ENCODE data around the gene TENM4. TPM values are rescaled to one million over a fixed set of nuclear protein-coding genes. Genes with fewer than 3 reads are reported as not detected.

Gene TENM4
- total and polyA plus RNA-seq, 4 donors = 0.02 to 0.33 (median 0.14) TPM

GRCh38 chr11:78907636-78908035, 533.2 kb downstream of the TENM4 start:
- no peak overlapping the region for H3K4me3 ChIP-seq (ENCODE audit: low read depth in 1 of 3, low read length in 3 of 3)
- no peak for TF ChIP-seq SP1 (IDR thresholded peaks at IDR 0.05)
- peak; percentile 62 for TF ChIP-seq FOXA2 (IDR thresholded peaks at IDR 0.05)
- TF ChIP-seq NR2F2 (IDR thresholded peaks at IDR 0.05) = no peak
- TF ChIP-seq, protein P1, sequence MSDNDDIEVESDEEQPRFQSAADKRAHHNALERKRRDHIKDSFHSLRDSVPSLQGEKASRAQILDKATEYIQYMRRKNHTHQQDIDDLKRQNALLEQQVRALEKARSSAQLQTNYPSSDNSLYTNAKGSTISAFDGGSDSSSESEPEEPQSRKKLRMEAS (IDR thresholded peaks at IDR 0.05) = no peak
- peak in 1 of 2 donors; percentile 7 for TF ChIP-seq HNF4A (conservative IDR thresholded peaks at IDR 0.05)
- no peak for TF ChIP-seq TAF1 (conservative IDR thresholded peaks at IDR 0.05)
- no peak for TF ChIP-seq REST (IDR thresholded peaks at IDR 0.05)
- TF ChIP-seq EGR1 (IDR thresholded peaks at IDR 0.05; ENCODE audit: low read depth in 2 of 2) = no peak
- TF ChIP-seq, protein P2, sequence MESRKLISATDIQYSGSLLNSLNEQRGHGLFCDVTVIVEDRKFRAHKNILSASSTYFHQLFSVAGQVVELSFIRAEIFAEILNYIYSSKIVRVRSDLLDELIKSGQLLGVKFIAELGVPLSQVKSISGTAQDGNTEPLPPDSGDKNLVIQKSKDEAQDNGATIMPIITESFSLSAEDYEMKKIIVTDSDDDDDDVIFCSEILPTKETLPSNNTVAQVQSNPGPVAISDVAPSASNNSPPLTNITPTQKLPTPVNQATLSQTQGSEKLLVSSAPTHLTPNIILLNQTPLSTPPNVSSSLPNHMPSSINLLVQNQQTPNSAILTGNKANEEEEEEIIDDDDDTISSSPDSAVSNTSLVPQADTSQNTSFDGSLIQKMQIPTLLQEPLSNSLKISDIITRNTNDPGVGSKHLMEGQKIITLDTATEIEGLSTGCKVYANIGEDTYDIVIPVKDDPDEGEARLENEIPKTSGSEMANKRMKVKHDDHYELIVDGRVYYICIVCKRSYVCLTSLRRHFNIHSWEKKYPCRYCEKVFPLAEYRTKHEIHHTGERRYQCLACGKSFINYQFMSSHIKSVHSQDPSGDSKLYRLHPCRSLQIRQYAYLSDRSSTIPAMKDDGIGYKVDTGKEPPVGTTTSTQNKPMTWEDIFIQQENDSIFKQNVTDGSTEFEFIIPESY (IDR thresholded peaks at IDR 0.05) = no peak
- no peak for TF ChIP-seq HNF4G (IDR thresholded peaks at IDR 0.05)
- TF ChIP-seq JUND (IDR thresholded peaks at IDR 0.05) = peak in 1 of 2 donors; percentile 42
- WGBS = 31% methylated on average over 4 of the region's 4 CpGs
- peaks cover 0 to 4% (median 1%) of the 10 kb centered on the region in 4 donors for H3K4me1 ChIP-seq (ENCODE audit: control insufficient read depth in 4 of 4, insufficient read depth in 4 of 4, low read length in 3 of 4)
- H3K27ac ChIP-seq (ENCODE audit: low read depth in 1 of 2, low read length in 2 of 2) = no peak overlapping the region
- no peaks in the 10 kb centered on the region for H3K27me3 ChIP-seq (ENCODE audit: control insufficient read depth in 4 of 4, insufficient read depth in 4 of 4, low read length in 3 of 4)
- H3K36me3 ChIP-seq (ENCODE audit: control insufficient read depth in 4 of 4, insufficient read depth in 3 of 4, low read depth in 1 of 4, low read length in 3 of 4) = no peaks in the 10 kb centered on the region
- H3K9ac ChIP-seq (ENCODE audit: low read depth in 1 of 2, low read length in 2 of 2) = no peak overlapping the region
- no peak for DNase-seq (ENCODE audit: low spot score)
- peaks cover 0 to 2% (median 0%) of the 10 kb centered on the region in 4 donors for H3K9me3 ChIP-seq (ENCODE audit: control insufficient read depth in 4 of 4, low read length in 3 of 4)

DNA sequence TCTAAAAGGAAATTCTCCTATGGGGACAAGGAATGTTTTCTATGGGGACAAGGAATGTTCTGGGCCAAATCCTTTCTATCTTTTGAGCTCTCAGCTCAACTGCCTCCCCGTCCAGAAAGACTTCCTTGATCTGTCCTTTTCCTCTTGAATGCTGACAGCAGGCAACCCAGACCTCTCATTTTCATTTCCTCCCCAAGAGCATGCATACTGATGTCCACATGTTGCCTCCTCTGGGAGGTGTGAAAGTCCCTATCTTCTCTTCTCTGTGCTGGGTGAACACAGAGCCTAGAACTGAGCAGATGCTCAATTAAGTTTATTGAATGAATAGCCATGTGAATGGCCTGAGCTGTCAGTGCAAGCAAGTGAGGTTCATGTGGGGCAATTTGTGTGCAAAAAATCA, 534.3 kb downstream of the TENM4 start:
- no peak overlapping the region for H3K9ac ChIP-seq (ENCODE audit: low read depth in 1 of 2, low read length in 2 of 2)
- H3K36me3 ChIP-seq (ENCODE audit: control insufficient read depth in 4 of 4, insufficient read depth in 3 of 4, low read depth in 1 of 4, low read length in 3 of 4) = no peaks in the 10 kb centered on the region
- H3K9me3 ChIP-seq (ENCODE audit: control insufficient read depth in 4 of 4, low read length in 3 of 4) = peaks cover 0 to 2% (median 0%) of the 10 kb centered on the region in 4 donors
- no peaks in the 10 kb centered on the region for H3K27me3 ChIP-seq (ENCODE audit: control insufficient read depth in 4 of 4, insufficient read depth in 4 of 4, low read length in 3 of 4)
- WGBS = 74% methylated on average over 1 of the region's 1 CpG
- no peak overlapping the region for H3K4me3 ChIP-seq (ENCODE audit: low read depth in 1 of 3, low read length in 3 of 3)
- no peak for DNase-seq (ENCODE audit: low spot score)
- no peak overlapping the region for H3K27ac ChIP-seq (ENCODE audit: low read depth in 1 of 2, low read length in 2 of 2)
- no peak for TF ChIP-seq FOXA2 (IDR thresholded peaks at IDR 0.05)
- no peak for TF ChIP-seq FOXA1 (IDR thresholded peaks at IDR 0.05)
- TF ChIP-seq YY1 (IDR thresholded peaks at IDR 0.05) = no peak
- no peak for TF ChIP-seq REST (IDR thresholded peaks at IDR 0.05)
- no peak for TF ChIP-seq GABPA (IDR thresholded peaks at IDR 0.05 in 1 of 2, conservative IDR thresholded peaks at IDR 0.05 in 1 of 2)
- TF ChIP-seq HNF4A (conservative IDR thresholded peaks at IDR 0.05) = no peak
- TF ChIP-seq, protein P3, sequence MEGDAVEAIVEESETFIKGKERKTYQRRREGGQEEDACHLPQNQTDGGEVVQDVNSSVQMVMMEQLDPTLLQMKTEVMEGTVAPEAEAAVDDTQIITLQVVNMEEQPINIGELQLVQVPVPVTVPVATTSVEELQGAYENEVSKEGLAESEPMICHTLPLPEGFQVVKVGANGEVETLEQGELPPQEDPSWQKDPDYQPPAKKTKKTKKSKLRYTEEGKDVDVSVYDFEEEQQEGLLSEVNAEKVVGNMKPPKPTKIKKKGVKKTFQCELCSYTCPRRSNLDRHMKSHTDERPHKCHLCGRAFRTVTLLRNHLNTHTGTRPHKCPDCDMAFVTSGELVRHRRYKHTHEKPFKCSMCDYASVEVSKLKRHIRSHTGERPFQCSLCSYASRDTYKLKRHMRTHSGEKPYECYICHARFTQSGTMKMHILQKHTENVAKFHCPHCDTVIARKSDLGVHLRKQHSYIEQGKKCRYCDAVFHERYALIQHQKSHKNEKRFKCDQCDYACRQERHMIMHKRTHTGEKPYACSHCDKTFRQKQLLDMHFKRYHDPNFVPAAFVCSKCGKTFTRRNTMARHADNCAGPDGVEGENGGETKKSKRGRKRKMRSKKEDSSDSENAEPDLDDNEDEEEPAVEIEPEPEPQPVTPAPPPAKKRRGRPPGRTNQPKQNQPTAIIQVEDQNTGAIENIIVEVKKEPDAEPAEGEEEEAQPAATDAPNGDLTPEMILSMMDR (IDR thresholded peaks at IDR 0.05; ENCODE audit: low read depth, low read length, missing input control) = no peak
- no peak for TF ChIP-seq SP1 (IDR thresholded peaks at IDR 0.05)
- TF ChIP-seq TAF1 (conservative IDR thresholded peaks at IDR 0.05) = no peak
- no peak for TF ChIP-seq JUND (IDR thresholded peaks at IDR 0.05)
- TF ChIP-seq HNF4G (IDR thresholded peaks at IDR 0.05) = no peak
- no peak for TF ChIP-seq RAD21 (IDR thresholded peaks at IDR 0.05)
- TF ChIP-seq, protein P1 (IDR thresholded peaks at IDR 0.05) = no peak
- no peak for TF ChIP-seq NR2F2 (IDR thresholded peaks at IDR 0.05)
- TF ChIP-seq, protein P2 (IDR thresholded peaks at IDR 0.05) = no peak
- no peak for TF ChIP-seq ATF3 (IDR thresholded peaks at IDR 0.05)
- peaks cover 0 to 4% (median 1%) of the 10 kb centered on the region in 4 donors for H3K4me1 ChIP-seq (ENCODE audit: control insufficient read depth in 4 of 4, insufficient read depth in 4 of 4, low read length in 3 of 4)
